LNCAP (cell line): ENCODE results near the gene GALNTL6.

Experiments
- CTCF ChIP-seq: fragments of 450-650 bp; IDR thresholded peaks from 2 replicates; pipeline ENCODE4 v1.5.1; 2017; ENCODE audit warnings: mild to moderate bottlenecking

Gene GALNTL6

GRCh38 chr4:172596206-172596605 lies 783.0 kb downstream of the GALNTL6 start:
- no peak for TF ChIP-seq CTCF

DNA sequence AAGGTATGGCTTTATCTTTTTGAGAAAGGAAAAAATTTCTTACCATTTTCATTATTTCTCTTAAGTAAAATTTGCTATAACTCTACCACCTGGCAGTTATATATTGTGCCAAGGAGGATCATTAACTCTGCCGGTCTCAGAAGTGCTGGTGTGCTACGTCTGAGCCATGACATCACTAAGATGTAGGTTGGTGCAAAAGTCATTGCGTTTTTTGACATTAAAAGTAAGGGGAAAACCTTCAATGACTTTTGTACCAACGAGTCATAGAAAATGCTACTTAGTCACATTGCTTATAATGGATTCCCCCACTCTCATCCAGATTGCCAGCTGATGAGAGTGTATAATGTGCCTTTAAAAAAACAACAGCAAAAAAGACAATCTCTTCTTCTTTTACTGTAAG lies 786.4 kb downstream of the GALNTL6 start:
- TF ChIP-seq CTCF: no peak

DNA sequence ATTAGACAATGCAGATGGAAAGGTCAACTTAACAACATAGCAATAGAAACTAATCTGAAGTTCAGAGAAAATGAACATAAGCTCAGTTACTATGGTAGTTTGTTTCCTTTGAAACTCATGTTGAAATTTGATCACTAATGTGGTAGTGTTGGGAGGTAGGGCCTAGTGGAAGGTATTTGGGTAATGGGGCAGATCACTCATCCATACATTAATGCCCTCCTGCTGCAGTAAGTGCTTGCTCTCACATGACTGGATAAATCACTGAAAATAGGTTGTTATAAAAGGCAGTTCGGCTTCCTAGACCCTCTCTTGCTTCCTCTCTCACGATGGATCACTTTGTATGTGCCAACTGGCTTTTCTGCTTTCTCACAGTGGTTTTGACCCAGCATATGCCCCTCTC lies 788.0 kb downstream of the GALNTL6 start:
- TF ChIP-seq CTCF: no peak

DNA sequence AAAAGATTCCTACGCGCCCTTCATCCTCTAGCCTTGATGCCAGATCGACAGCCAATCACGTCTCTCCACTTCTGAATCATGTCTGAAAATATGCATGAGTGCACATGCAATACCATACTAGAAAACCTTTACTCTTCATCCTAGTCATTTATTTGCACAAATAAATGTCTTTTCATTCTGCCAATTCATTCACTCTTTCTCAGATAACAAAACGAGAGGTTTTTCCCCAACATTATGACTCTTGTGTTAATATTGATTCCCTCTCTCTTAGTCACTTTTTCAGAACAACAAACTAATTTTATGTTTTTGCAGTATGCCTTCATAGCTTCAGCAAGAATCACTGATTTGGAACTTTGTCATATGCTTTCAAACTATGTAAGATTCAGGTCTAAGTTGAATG lies 806.0 kb downstream of the GALNTL6 start:
- no peak for TF ChIP-seq CTCF

GRCh38 chr4:172619798-172620197 lies 806.6 kb downstream of the GALNTL6 start:
- no peak for TF ChIP-seq CTCF

DNA sequence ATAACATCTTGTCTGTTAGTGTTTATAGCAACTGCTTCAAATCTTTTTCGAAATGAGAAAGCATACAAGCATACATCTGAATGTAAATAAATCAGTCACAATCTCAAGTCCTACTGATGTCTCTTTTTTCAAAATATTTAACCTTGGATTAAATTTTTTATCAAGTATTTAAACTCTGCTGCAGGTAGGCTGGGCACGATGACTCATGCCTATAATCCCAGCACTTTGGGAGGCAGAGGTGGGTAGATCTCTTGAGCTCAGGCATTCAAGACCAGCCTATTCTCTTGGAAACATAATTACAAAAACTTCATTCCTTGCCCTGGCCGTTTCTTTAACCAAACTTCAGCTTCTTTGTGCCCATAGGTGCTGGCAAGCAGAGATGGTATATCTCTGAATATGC lies 815.1 kb downstream of the GALNTL6 start:
- no peak for TF ChIP-seq CTCF

- TF ChIP-seq CTCF: no peak
Measured at GRCh38 chr4:172630280-172630679, 817.1 kb downstream of the GALNTL6 start.

DNA sequence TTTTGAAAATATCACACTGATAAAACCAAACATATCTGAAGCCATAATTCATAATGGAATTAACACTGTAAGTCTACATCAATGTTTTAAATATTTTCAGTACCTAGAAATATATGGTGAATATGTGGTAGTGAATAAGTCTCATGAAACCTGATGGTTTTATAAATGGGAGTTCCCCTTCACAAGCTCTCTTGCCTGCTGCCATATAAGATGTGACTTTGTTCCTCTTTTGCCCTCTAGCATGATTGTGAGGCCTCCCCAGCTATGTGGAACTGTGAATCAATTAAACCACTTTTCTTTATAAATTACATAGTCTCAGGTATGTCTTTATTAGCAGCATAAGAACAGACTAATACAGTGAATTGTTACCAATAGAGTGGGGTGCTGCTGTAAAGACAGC lies 818.6 kb downstream of the GALNTL6 start:
- TF ChIP-seq CTCF: no peak
